ENCODE data around the gene LRRC8C. TPM values are rescaled to one million over a fixed set of nuclear protein-coding genes. Genes with fewer than 3 reads are reported as not detected.

LRRC8C gene
- total and polyA plus RNA-seq, 2 experiments from 2014 or later = 0.89 to 3.9 TPM

GRCh38 chr1:89643577-89643976, 10.7 kb downstream of the LRRC8C start (continued):
- TF ChIP-seq JUNB (IDR thresholded peaks at IDR 0.05; ENCODE audit: unreplicated experiment) = no peak

- no peak overlapping the region for H3K4me3 ChIP-seq
- H3K79me2 ChIP-seq (replicated peaks; ENCODE audit: insufficient read depth) = no peaks in the 10 kb centered on the region
- DNase-seq (ENCODE audit: low spot score) (no peak), ATAC-seq (no peak)
- Mint-ChIP-seq H3K4me3 (no peak overlapping the region), H3K27me3 (ENCODE audit: insufficient read depth, low read depth, poor library complexity) (no peaks in the 10 kb centered on the region), H3K4me1 (0 out of 3 replicates have a peak, but pooled peaks cover under 1% of the 10 kb centered on the region), H3K36me3 (ENCODE audit: low read depth) (no peaks in the 10 kb centered on the region), H3K9me3 (peaks cover 3% of the 10 kb centered on the region; the same call in 1 of the 3 replicates), H3K27ac (no peak overlapping the region)
- H4K20me1 ChIP-seq (replicated peaks; ENCODE audit: insufficient read depth) = 0 out of 2 replicates have a peak, but pooled peaks cover 3% of the 10 kb centered on the region
- H3K27ac ChIP-seq (ENCODE audit: low read depth) = no peak overlapping the region
- H3K36me3 ChIP-seq (ENCODE audit: insufficient read depth) = no peaks in the 10 kb centered on the region
- no peak overlapping the region for H2AFZ ChIP-seq
- no peaks in the 10 kb centered on the region for H3K9me2 ChIP-seq (ENCODE audit: insufficient read depth)
- H3K4me1 ChIP-seq (ENCODE audit: insufficient read depth) = no peaks in the 10 kb centered on the region
- H3K4me2 ChIP-seq = no peak overlapping the region
- no peaks in the 10 kb centered on the region for H3F3A ChIP-seq (replicated peaks; ENCODE audit: low read depth)
- no peak for TF ChIP-seq EZH2phosphoT487 (IDR thresholded peaks at IDR 0.05; ENCODE audit: unreplicated experiment)
- no peak for TF ChIP-seq REST (IDR thresholded peaks at IDR 0.05; ENCODE audit: unreplicated experiment)
- no peak for TF ChIP-seq ETS1 (IDR thresholded peaks at IDR 0.05)
- no peak for TF ChIP-seq ZNF114 (CRISPR knock-in tag; IDR thresholded peaks at IDR 0.05)
- TF ChIP-seq JUNB (IDR thresholded peaks at IDR 0.05; ENCODE audit: unreplicated experiment) = no peak
- no peak for TF ChIP-seq STAT1 (IDR thresholded peaks at IDR 0.05; ENCODE audit: unreplicated experiment)
- no peak for TF ChIP-seq CREB1 (CRISPR knock-in tag; IDR thresholded peaks at IDR 0.05; ENCODE audit: low read depth)
- TF ChIP-seq POLR2AphosphoS5 (IDR thresholded peaks at IDR 0.05; ENCODE audit: low read depth) = no peak
- TF ChIP-seq ZNF331 (CRISPR knock-in tag; IDR thresholded peaks at IDR 0.05; ENCODE audit: low read depth) = no peak
- TF ChIP-seq ZNF462 (CRISPR knock-in tag; IDR thresholded peaks at IDR 0.05) = no peak
- H3K27me3 ChIP-seq (ENCODE audit: insufficient read depth) = no peaks in the 10 kb centered on the region
These were observed 11.3 kb downstream of the LRRC8C start for GRCh38 chr1:89644119-89644814.

Data from GM23338 (cell line).